ENCODE data around the gene INPP4A.

Gene INPP4A

GRCh38 chr2:98568161-98568956 lies 123.7 kb downstream of the INPP4A start:
- Histone ChIP-seq H3K9me3 (ENCODE audit: low read length) (no peaks in the 10 kb centered on the region), H3K27ac (ENCODE audit: low read depth, low read length) (no peak overlapping the region), H3K36me3 (ENCODE audit: insufficient read depth, low read length) (peaks cover 90% of the 10 kb centered on the region), H3K27me3 (ENCODE audit: control insufficient read depth in 1 of 2, insufficient read depth in 2 of 2, low read length in 2 of 2) (no peaks in the 10 kb centered on the region), H3K9ac (ENCODE audit: low read length) (no peak overlapping the region), H3K4me3 (ENCODE audit: low read depth in 1 of 2, low read length in 2 of 2) (no peak overlapping the region), H3K4me1 (ENCODE audit: insufficient read depth, low read length) (no peaks in the 10 kb centered on the region)

GRCh38 chr2:98569197-98569793 lies 124.6 kb downstream of the INPP4A start:
- Histone ChIP-seq H3K27me3 (ENCODE audit: control insufficient read depth in 1 of 2, insufficient read depth in 2 of 2, low read length in 2 of 2) (no peaks in the 10 kb centered on the region), H3K4me1 (ENCODE audit: insufficient read depth, low read length) (no peaks in the 10 kb centered on the region), H3K9ac (ENCODE audit: low read length) (no peak overlapping the region), H3K4me3 (ENCODE audit: low read depth in 1 of 2, low read length in 2 of 2) (no peak overlapping the region), H3K36me3 (ENCODE audit: insufficient read depth, low read length) (peaks cover 82% of the 10 kb centered on the region), H3K9me3 (ENCODE audit: low read length) (no peaks in the 10 kb centered on the region), H3K27ac (ENCODE audit: low read depth, low read length) (no peak overlapping the region)

DNA sequence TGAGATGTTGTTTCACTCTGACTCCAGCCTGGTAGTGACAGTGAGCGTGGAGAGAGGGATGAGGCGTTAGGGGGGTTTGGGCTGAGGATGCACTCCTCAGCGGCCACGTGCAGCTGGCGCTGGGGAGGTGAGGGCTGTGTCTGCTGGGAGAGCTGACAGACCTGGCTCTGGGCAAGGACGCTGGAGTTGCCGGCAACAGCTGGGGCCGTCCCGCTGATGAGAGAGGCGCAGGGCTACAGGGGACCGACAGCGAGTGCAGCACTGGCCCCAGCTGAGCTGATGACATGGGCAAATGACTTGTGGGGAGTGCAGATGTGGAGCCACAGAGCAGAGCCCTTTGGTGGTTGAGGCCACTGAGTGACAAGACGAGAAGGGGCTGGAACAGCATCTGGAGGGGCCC lies 125.3 kb downstream of the INPP4A start:
- H3K27ac ChIP-seq (ENCODE audit: low read depth, low read length), result no peak overlapping the region
- no peak overlapping the region for H3K9ac ChIP-seq (ENCODE audit: low read length)
- no peaks in the 10 kb centered on the region for H3K4me1 ChIP-seq (ENCODE audit: insufficient read depth, low read length)
- H3K27me3 ChIP-seq (ENCODE audit: control insufficient read depth in 1 of 2, insufficient read depth in 2 of 2, low read length in 2 of 2), result no peaks in the 10 kb centered on the region
- no peaks in the 10 kb centered on the region for H3K9me3 ChIP-seq (ENCODE audit: low read length)
- H3K4me3 ChIP-seq (ENCODE audit: low read depth in 1 of 2, low read length in 2 of 2), result no peak overlapping the region
- peaks cover 77% of the 10 kb centered on the region for H3K36me3 ChIP-seq (ENCODE audit: insufficient read depth, low read length)

- Histone ChIP-seq H3K4me3 (ENCODE audit: low read depth in 1 of 2, low read length in 2 of 2) (no peak overlapping the region), H3K4me1 (ENCODE audit: insufficient read depth, low read length) (no peaks in the 10 kb centered on the region), H3K9me3 (ENCODE audit: low read length) (no peaks in the 10 kb centered on the region), H3K27me3 (ENCODE audit: control insufficient read depth in 1 of 2, insufficient read depth in 2 of 2, low read length in 2 of 2) (no peaks in the 10 kb centered on the region), H3K9ac (ENCODE audit: low read length) (no peak overlapping the region), H3K36me3 (ENCODE audit: insufficient read depth, low read length) (peaks cover 72% of the 10 kb centered on the region), H3K27ac (ENCODE audit: low read depth, low read length) (no peak overlapping the region)
Measured at GRCh38 chr2:98570356-98570755, 125.7 kb downstream of the INPP4A start.

- H3K4me1 ChIP-seq (ENCODE audit: insufficient read depth, low read length), result no peaks in the 10 kb centered on the region
- H3K27ac ChIP-seq (ENCODE audit: low read depth, low read length), result no peak overlapping the region
- no peaks in the 10 kb centered on the region for H3K27me3 ChIP-seq (ENCODE audit: control insufficient read depth in 1 of 2, insufficient read depth in 2 of 2, low read length in 2 of 2)
- H3K9me3 ChIP-seq (ENCODE audit: low read length), result no peaks in the 10 kb centered on the region
- H3K4me3 ChIP-seq (ENCODE audit: low read depth in 1 of 2, low read length in 2 of 2), result no peak overlapping the region
- H3K36me3 ChIP-seq (ENCODE audit: insufficient read depth, low read length), result peaks cover 66% of the 10 kb centered on the region
- H3K9ac ChIP-seq (ENCODE audit: low read length), result no peak overlapping the region
Measured at GRCh38 chr2:98571121-98571701, 126.6 kb downstream of the INPP4A start.

DNA sequence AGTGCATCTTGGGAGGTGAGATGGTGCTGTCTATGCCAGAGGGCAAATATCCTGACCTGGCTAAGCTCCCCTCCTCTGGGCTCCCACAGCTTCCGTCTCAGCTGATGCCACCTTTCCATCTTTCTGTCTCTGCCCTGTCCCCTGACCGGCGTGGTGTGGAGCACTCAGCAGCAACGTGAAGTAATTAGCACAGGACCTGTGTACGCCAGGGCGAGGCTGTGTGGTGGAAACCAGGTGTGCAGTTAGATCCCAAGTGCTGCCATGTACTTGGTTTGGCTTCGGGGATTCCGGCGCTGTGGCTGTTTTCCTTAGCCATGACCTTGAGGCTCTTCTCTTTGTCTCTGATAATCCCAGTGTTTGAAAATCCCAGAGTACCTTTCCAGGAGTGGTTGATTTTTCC lies 127.1 kb downstream of the INPP4A start:
- no peaks in the 10 kb centered on the region for H3K4me1 ChIP-seq (ENCODE audit: insufficient read depth, low read length)
- no peak overlapping the region for H3K27ac ChIP-seq (ENCODE audit: low read depth, low read length)
- H3K9me3 ChIP-seq (ENCODE audit: low read length), result no peaks in the 10 kb centered on the region
- H3K4me3 ChIP-seq (ENCODE audit: low read depth in 1 of 2, low read length in 2 of 2), result no peak overlapping the region
- H3K9ac ChIP-seq (ENCODE audit: low read length), result no peak overlapping the region
- no peaks in the 10 kb centered on the region for H3K27me3 ChIP-seq (ENCODE audit: control insufficient read depth in 1 of 2, insufficient read depth in 2 of 2, low read length in 2 of 2)
- H3K36me3 ChIP-seq (ENCODE audit: insufficient read depth, low read length), result peaks cover 66% of the 10 kb centered on the region

- Histone ChIP-seq H3K4me1 (ENCODE audit: insufficient read depth, low read length) (no peaks in the 10 kb centered on the region), H3K9me3 (ENCODE audit: low read length) (no peaks in the 10 kb centered on the region), H3K27me3 (ENCODE audit: control insufficient read depth in 1 of 2, insufficient read depth in 2 of 2, low read length in 2 of 2) (no peaks in the 10 kb centered on the region), H3K36me3 (ENCODE audit: insufficient read depth, low read length) (peaks cover 65% of the 10 kb centered on the region), H3K27ac (ENCODE audit: low read depth, low read length) (no peak overlapping the region), H3K9ac (ENCODE audit: low read length) (no peak overlapping the region), H3K4me3 (ENCODE audit: low read depth in 1 of 2, low read length in 2 of 2) (no peak overlapping the region)
Measured at GRCh38 chr2:98572211-98572610, 127.6 kb downstream of the INPP4A start.

DNA sequence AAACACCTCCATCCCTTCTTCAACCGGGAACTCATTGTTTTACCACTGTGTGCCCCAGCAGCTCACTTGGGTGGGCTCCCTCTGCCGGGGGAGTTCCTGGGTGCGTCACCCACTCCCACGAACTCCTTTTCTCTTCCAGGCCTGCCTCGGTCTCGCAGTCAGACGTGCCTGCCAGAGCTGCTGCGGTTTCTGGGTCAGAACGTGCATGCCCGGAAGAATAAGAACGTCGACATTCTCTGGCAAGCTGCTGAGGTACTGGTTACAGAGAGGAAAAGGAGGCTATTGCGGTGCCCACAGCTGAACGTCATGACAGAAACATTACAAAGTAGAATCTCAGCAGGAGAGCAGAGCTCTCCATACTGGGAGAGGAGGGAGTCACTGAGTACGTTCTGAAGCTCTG lies 128.0 kb downstream of the INPP4A start:
- Histone ChIP-seq H3K4me3 (ENCODE audit: low read depth in 1 of 2, low read length in 2 of 2) (no peak overlapping the region), H3K36me3 (ENCODE audit: insufficient read depth, low read length) (peaks cover 65% of the 10 kb centered on the region), H3K9me3 (ENCODE audit: low read length) (no peaks in the 10 kb centered on the region), H3K27me3 (ENCODE audit: control insufficient read depth in 1 of 2, insufficient read depth in 2 of 2, low read length in 2 of 2) (no peaks in the 10 kb centered on the region), H3K9ac (ENCODE audit: low read length) (no peak overlapping the region), H3K27ac (ENCODE audit: low read depth, low read length) (no peak overlapping the region), H3K4me1 (ENCODE audit: insufficient read depth, low read length) (no peaks in the 10 kb centered on the region)

DNA sequence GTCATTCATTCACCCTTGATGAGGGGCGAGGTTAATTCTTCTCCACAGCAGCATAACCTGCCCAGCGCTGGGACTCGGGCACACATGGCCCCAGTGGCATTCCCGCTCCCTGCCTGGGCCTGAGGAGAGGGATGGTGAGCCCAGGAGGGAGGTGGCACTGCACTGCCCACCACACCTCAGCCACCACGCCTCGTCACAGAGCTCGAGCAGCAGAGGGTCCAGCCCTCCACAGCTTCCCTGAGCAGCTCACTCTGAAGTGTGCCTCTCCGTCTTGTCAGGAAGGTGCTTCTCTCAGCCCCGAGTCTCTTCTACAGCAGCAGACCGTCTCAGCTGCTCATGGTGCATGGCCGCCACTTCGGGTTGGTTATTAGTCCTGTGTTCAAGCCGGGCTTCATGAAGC lies 128.8 kb downstream of the INPP4A start:
- Histone ChIP-seq H3K36me3 (ENCODE audit: insufficient read depth, low read length) (peaks cover 66% of the 10 kb centered on the region), H3K27ac (ENCODE audit: low read depth, low read length) (no peak overlapping the region)

DNA sequence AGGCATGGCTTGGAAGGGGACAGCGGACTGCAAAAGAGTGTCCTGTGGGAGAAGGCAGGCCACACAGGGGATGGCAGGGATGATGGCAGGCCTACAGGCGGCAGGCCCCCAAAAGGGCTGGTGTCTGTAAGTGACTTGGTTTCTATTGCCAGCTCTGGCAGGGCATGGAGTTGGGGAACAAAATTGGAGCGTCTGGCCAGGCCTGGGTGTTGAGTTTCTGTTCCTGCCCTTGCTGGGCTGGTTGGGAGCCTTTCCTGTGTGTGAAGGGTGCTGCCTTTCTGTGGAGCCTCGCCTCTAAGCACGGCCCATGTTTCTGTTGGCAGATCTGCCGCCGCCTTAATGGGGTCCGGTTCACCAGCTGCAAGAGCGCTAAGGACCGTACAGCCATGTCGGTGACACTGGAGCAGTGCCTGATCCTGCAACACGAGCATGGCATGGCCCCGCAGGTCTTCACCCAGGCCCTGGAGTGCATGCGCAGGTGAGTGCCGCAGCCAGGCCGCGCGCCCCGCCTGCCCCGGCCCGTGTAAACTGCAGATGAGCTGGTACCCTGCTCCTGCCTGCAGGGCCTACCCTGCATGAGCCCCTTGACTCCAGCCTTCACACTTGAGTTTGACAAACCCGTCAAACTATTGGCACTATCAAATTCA lies 132.1 kb downstream of the INPP4A start:
- no peaks in the 10 kb centered on the region for H3K4me1 ChIP-seq (ENCODE audit: insufficient read depth, low read length)
- H3K27me3 ChIP-seq (ENCODE audit: control insufficient read depth in 1 of 2, insufficient read depth in 2 of 2, low read length in 2 of 2), result no peaks in the 10 kb centered on the region
- H3K9ac ChIP-seq (ENCODE audit: low read length), result no peak overlapping the region
- H3K9me3 ChIP-seq (ENCODE audit: low read length), result no peaks in the 10 kb centered on the region
- peaks cover 50% of the 10 kb centered on the region for H3K36me3 ChIP-seq (ENCODE audit: insufficient read depth, low read length)
- no peak overlapping the region for H3K27ac ChIP-seq (ENCODE audit: low read depth, low read length)
- H3K4me3 ChIP-seq (ENCODE audit: low read depth in 1 of 2, low read length in 2 of 2), result no peak overlapping the region

More for the DNA sequence above, 128.8 kb downstream of the INPP4A start:
- no peaks in the 10 kb centered on the region for H3K27me3 ChIP-seq (ENCODE audit: control insufficient read depth in 1 of 2, insufficient read depth in 2 of 2, low read length in 2 of 2)
- no peaks in the 10 kb centered on the region for H3K9me3 ChIP-seq (ENCODE audit: low read length)
- H3K4me3 ChIP-seq (ENCODE audit: low read depth in 1 of 2, low read length in 2 of 2), result no peak overlapping the region
- H3K4me1 ChIP-seq (ENCODE audit: insufficient read depth, low read length), result no peaks in the 10 kb centered on the region
- H3K9ac ChIP-seq (ENCODE audit: low read length), result no peak overlapping the region

GRCh38 chr2:98577313-98577712 lies 132.7 kb downstream of the INPP4A start:
- Histone ChIP-seq H3K9me3 (ENCODE audit: low read length) (no peaks in the 10 kb centered on the region), H3K4me1 (ENCODE audit: insufficient read depth, low read length) (no peaks in the 10 kb centered on the region), H3K36me3 (ENCODE audit: insufficient read depth, low read length) (peaks cover 50% of the 10 kb centered on the region), H3K27me3 (ENCODE audit: control insufficient read depth in 1 of 2, insufficient read depth in 2 of 2, low read length in 2 of 2) (no peaks in the 10 kb centered on the region), H3K9ac (ENCODE audit: low read length) (no peak overlapping the region), H3K4me3 (ENCODE audit: low read depth in 1 of 2, low read length in 2 of 2) (no peak overlapping the region), H3K27ac (ENCODE audit: low read depth, low read length) (no peak overlapping the region)

Measured in muscle layer of colon (tissue), 2 donors.